Vagina (tissue), 2 donors: ENCODE results near the gene USP10.

ENCODE experiments used
- CTCF ChIP-seq, 3 experiments: fragments of 450-650 bp in 2 of 3; fragments of 200-600 bp in 1 of 3; sonication (generic) in 1 of 3; IDR thresholded peaks; one replicate each; pipeline ENCODE4 v1.5.1; 2017 to 2019; ENCODE audit warnings: antibody characterized with exemption in 3 of 3, mild to moderate bottlenecking in 2 of 3, moderate library complexity in 2 of 3
- POLR2AphosphoS5 ChIP-seq, 2 donors: sonication (generic); formaldehyde crosslinking; IDR thresholded peaks; one replicate each; pipeline ENCODE4 v1.9.0; 2017; ENCODE audit warnings: antibody characterized with exemption in 2 of 2, mild to moderate bottlenecking in 2 of 2, low read depth in 1 of 2; ENCODE audit not compliant: insufficient read depth in 1 of 2

- TF ChIP-seq CTCF (IDR thresholded peaks at IDR 0.05) = no peak
- TF ChIP-seq POLR2AphosphoS5 (IDR thresholded peaks at IDR 0.05; ENCODE audit: insufficient read depth in 1 of 2, low read depth in 1 of 2) = no peak
Measured at GRCh38 chr16:84689111-84689510, 10.7 kb upstream of the USP10 start.
